ENCODE data around the gene TEX261.

The TEX261 gene

DNA sequence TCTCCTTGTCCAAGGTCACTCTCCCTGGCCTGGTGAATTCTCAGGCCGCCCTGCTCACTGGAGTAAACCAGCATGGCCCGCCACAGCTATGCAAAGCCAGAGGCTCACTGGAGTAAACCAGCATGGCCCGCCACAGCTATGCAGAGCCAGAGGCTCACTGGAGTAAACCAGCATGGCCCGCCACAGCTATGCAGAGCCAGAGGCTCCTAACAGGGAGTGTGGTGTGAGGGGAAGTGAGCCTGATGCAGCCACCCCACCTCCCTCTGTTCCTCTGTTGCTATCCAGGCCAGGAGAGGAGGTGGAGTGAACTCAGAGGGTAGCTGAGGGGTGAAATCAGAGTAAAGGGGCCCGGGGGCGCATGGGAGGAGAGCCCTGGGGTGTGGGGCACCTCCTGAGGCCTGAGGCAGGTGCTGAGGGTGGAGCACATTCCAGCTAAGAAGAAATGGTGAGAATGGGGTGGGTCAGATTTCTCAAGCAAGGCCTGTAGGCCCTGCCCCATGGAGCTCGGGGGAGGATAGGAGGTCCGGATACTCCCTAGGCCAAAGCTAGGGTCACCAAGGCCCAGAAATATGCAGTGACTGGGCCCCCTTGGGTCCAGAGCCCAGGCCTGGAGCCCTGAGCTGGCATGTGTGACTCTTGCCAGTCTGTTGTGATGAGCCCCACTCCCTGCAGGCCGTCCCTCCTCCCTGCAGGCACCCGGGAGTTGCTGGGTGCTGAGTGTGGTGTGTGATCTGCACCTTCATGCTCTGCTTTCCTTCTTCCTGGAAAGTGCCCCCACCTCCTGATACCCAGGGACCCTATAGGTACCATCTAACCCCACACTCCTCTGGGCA is 57.5 kb downstream of the TEX261 start:
- no peak for DNase-seq (ENCODE audit: low read depth)

GRCh38 chr2:70936165-70936978 is 58.3 kb downstream of the TEX261 start:
- no peak for DNase-seq (ENCODE audit: low read depth)
